ENCODE data around the gene KDM7A. TPM values are rescaled to one million over a fixed set of nuclear protein-coding genes. Genes with fewer than 3 reads are reported as not detected.

Gene KDM7A
- total and polyA plus RNA-seq, 2 of the 4 experiments (the other 2 are of a cell fraction), result 1.5 to 2.3 TPM

GRCh38 chr7:140190588-140190987 is 13.8 kb upstream of the KDM7A start:
- in situ Hi-C loops (cut with MboI; ENCODE audit: low sequenced_read_pairs) (loop anchor here (10.0 kb wide), 1 partner anchor 114 kb away; no protein-coding TSS in a partner anchor), intact Hi-C loops (cut with micrococcal nuclease) (no loop called here), dilution Hi-C loops (cut with HindIII; ENCODE audit: low sequenced_read_pairs, unreplicated experiment) (no loop called here)
- Histone ChIP-seq H4K91ac (ENCODE audit: insufficient read depth, low read depth, low read length) (no peak overlapping the region), H3K14ac (replicated peaks; ENCODE audit: low read depth, low read length) (no peak overlapping the region), H4K8ac (ENCODE audit: low read depth in 2 of 2, low read length in 2 of 2) (no peak overlapping the region), H2BK20ac (ENCODE audit: low read depth, low read length) (no peak overlapping the region), H3K9me1 (ENCODE audit: insufficient read depth, low read length) (no peaks in the 10 kb centered on the region), H2AFZ (replicated peaks; ENCODE audit: low read length, poor library complexity) (no peak overlapping the region), H3K9me3 (ENCODE audit: control insufficient read depth, insufficient read depth, low read length) (no peaks in the 10 kb centered on the region), H3K23ac (ENCODE audit: low read depth, low read length) (no peak overlapping the region), H3K56ac (ENCODE audit: extremely low read depth, insufficient read depth, low read length) (no peak overlapping the region), H2BK120ac (ENCODE audit: low read depth, low read length) (no peak overlapping the region), H3K36me3 (ENCODE audit: control insufficient read depth, insufficient read depth, low read length) (no peaks in the 10 kb centered on the region), H3K4me2 (ENCODE audit: low read depth, low read length) (no peak overlapping the region), H3K4ac (ENCODE audit: low read depth, low read length) (no peak overlapping the region), H2BK15ac (ENCODE audit: low read depth, low read length) (no peak overlapping the region), H2BK5ac (ENCODE audit: low read depth, low read length, poor library complexity, severe bottlenecking) (no peak overlapping the region), H3K27ac (ENCODE audit: insufficient read depth, low read length) (no peak overlapping the region), H3K27me3 (ENCODE audit: control insufficient read depth, insufficient read depth, low read length) (peaks cover 26% of the 10 kb centered on the region), H2AK9ac (replicated peaks; ENCODE audit: low read depth, low read length, poor library complexity) (no peak overlapping the region), H3K4me3 (ENCODE audit: insufficient read depth, low read depth, low read length) (no peak overlapping the region), H4K5ac (ENCODE audit: low read depth, low read length) (no peak overlapping the region), H3K9ac (ENCODE audit: low read depth, low read length) (no peak overlapping the region), H3K18ac (ENCODE audit: low read depth, low read length) (no peak overlapping the region), H4K20me1 (ENCODE audit: insufficient read depth, low read length) (no peaks in the 10 kb centered on the region), H3K79me1 (ENCODE audit: low read depth in 1 of 2, low read length in 2 of 2) (no peaks in the 10 kb centered on the region), H3K4me1 (ENCODE audit: control insufficient read depth, insufficient read depth, low read length) (no peaks in the 10 kb centered on the region), H2AK5ac (ENCODE audit: low read depth, low read length) (no peak overlapping the region)
- CTCF ChIA-PET, result interaction anchor here (0.5 to 0.6 kb wide), 2 partner anchors 11 to 72 kb away, joined by 3 read pairs; no protein-coding TSS in a partner anchor
- ATAC-seq (ENCODE audit: low read depth), result no peak
- no peak for DNase-seq
- TF ChIP-seq MXI1 (IDR thresholded peaks at IDR 0.05; ENCODE audit: borderline replicate concordance, low read depth, low read length) (no peak), SMC3 (IDR thresholded peaks at IDR 0.05; ENCODE audit: low read depth, low read length) (no peak), RFX5 (IDR thresholded peaks at IDR 0.05; ENCODE audit: low read depth, low read length) (no peak), RAD21 (IDR thresholded peaks at IDR 0.05; ENCODE audit: low read length) (no peak), FOS (IDR thresholded peaks at IDR 0.05; ENCODE audit: low read depth, low read length) (no peak), NFE2L2 (IDR thresholded peaks at IDR 0.05; ENCODE audit: low read depth, low read length) (no peak), CEBPB (IDR thresholded peaks at IDR 0.05; ENCODE audit: low read depth, low read length) (no peak), POLR2A (IDR thresholded peaks at IDR 0.05; ENCODE audit: low read depth, low read length) (no peak), CTCF (conservative IDR thresholded peaks at IDR 0.05; ENCODE audit: low read depth, low read length) (no peak), BHLHE40 (IDR thresholded peaks at IDR 0.05; ENCODE audit: low read depth, low read length) (no peak), MAFK (IDR thresholded peaks at IDR 0.05; ENCODE audit: low read depth, low read length) (no peak), ELK1 (IDR thresholded peaks at IDR 0.05; ENCODE audit: borderline replicate concordance, low read depth, low read length) (no peak), USF2 (IDR thresholded peaks at IDR 0.05; ENCODE audit: low read depth, low read length) (no peak), MAZ (IDR thresholded peaks at IDR 0.05; ENCODE audit: borderline replicate concordance, low read depth, low read length) (no peak), RCOR1 (IDR thresholded peaks at IDR 0.05; ENCODE audit: insufficient replicate concordance, low read length) (no peak), CHD1 (IDR thresholded peaks at IDR 0.05; ENCODE audit: low read depth, low read length) (no peak)
- no TSS peak for BruUV-seq (replicated peaks)
- POLR2A ChIA-PET (ENCODE audit: unreplicated experiment), result no interaction called here
